K562 treated with DMSO at 1 percent for 24 hours (cell line): ENCODE measurements around the gene PPP2R5D. TPM values are rescaled to one million over a fixed set of nuclear protein-coding genes. Genes with fewer than 3 reads are reported as not detected.

Experiments used
- total RNA-seq: library from RNA; unstranded; fragments of 300-600 nt; gene quantifications from 2 replicates; pipeline ENCODE4 v1.2.3, GENCODE V29; 2022; ENCODE audit warnings: low read depth; ENCODE audit not compliant: insufficient read depth

The PPP2R5D gene
- total RNA-seq: 59.4 and 61.1 TPM in 2 replicates

DNA sequence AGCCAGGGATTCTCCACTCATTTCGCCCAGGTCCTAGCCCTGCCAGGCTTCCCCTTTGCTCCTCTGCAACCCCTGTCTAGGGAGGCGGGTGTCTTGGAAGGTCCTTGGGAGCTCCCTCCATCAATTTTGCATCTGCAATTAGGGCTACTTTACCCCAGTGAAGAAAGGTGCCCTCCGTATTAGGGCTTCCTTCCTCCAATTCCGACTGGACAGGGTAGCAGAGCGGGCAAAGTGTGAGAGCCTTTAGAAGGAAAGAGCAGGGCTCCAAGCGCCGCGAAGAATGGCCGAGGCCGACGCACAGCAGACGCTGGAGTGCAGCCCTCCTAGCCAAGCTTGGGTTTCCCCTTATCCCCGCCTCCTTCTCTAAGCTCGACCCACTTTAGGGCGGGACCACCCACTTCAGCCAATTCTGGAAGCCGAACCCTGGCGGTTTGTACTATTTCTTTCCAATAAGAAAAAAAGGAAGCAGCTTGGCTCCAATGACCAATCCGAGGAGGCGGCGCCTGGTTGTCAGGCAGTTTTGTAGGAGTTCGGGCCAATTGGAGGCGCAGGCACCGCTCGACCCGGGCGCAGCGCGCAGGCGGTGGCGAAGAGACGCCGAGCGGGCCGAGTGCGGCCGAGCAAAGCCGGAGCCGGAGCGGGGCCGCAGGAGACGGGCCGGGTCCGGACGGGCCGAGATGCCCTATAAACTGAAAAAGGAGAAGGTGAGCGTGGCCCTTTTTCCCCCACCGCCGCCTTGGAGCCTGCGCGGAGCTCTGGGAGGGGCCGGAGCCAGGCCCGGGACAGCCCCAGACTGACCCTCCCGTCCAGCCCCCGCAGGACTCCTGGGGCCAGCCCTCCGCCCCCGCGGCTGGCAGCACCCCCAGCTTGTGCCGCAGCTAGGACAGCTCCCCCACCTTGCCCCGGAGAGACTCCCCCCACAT lies at the start of gene PPP2R5D:
Gene PPP2R5D, plus strand, starts transcription at position 570 of the 923 bp plus-strand sequence. Its CDS starts 108 bp downstream, at position 678.

GRCh38 chr6:42960243-42961019 lies 23.9 kb upstream of the PPP2R5D start, which contains the start of gene GNMT:
Gene GNMT, plus strand, starts transcription at chr6:42960754. Its CDS starts 14 bp downstream, at chr6:42960768.

GRCh38 chr6:42978839-42979522 lies 5.4 kb upstream of the PPP2R5D start, which contains the start of gene PEX6:
Gene PEX6, minus strand, starts transcription at chr6:42979181. Its CDS starts 31 bp downstream, at chr6:42979150.

DNA sequence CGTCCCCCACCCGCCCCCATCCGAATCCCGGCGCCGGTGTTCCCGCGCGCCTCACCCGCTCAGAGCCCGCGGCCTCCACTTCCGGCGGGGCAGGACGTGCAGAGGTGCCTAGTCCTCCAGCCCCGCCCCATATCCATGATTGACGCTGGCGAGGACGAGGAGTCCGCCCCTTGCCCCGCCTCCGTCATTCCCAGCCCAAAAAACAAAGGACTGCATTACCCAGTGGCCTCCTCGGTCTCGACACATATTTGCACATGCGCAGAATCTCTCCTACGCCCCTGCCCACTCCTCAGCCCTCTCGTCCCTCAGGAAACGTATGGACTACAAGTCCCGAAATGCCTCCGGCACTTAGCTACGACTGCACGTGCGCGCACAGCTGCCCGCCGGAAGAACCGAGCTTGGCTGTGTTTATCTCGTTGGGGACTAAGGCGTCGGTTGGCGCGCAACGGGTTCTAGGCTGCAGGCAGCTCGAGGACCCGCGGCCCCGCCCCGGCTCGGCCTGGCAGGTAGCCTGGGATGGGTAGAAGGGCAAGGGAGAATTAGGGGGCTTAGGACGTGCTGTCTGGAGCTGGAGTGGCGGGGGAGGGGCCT lies 29.6 kb downstream of the PPP2R5D start, which contains the start of the genes KLHDC3 and MEA1:
Gene KLHDC3, plus strand, starts transcription at position 407 of the 591 bp plus-strand sequence. CDS start 2,944 bp downstream, outside the sequence.
Gene MEA1, minus strand, starts transcription at position 104 of the 591 bp plus-strand sequence. CDS start 133 bp downstream, outside the sequence.

DNA sequence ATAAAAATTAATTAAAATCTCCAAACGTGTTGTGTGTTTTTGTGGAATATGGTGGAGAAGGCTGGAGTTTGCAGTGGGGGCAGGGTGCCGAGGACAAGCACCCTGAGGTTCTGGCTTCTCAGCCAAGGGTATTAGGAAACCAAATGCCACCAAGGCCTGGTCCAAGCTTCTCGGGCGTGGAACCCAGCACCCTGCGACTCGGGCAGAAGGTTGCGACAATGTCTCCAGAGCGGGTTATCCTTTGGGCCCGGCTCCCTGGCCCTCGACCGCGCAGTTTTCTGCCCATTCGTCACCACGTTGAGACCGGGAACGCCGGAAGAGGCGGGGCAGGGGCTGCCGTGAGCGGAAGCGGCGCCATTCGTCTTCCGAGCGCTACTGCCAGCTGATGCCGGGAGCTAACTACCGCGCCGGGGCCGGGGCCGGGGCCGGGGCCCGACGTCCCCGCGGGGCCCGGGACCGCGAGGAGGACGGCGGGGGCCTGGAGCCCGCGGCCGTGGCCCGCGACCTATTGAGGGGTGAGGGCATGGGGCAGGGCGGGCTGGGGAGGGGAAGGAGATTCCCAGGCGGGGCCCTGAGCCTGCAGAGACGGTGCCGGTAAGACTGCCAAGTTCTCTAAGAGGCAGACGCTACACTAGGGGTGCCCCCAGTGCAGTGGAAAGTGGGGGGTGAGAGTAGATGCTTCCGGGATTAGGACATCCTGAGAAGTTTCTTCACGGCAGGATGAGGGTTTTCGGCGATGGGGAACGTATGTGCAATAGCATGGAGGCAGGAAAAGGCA lies 37.1 kb downstream of the PPP2R5D start, which contains the start of gene RRP36:
Gene RRP36, plus strand, starts transcription at position 354 of the 778 bp plus-strand sequence. Its CDS starts 32 bp downstream, at position 386.

GRCh38 chr6:43053545-43054205 lies 69.3 kb downstream of the PPP2R5D start, which contains the start of gene CUL7:
Gene CUL7, minus strand, starts transcription at chr6:43053851. Its CDS starts 1,063 bp downstream, at chr6:43052788.

GRCh38 chr6:43059168-43060033 lies 75.0 kb downstream of the PPP2R5D start, which contains the start of the genes KLC4 and MRPL2:
Gene KLC4, plus strand, starts transcription at chr6:43059631. Its CDS starts 1,705 bp downstream, at chr6:43061336.
Gene MRPL2, minus strand, starts transcription at chr6:43059434. Its CDS starts 53 bp downstream, at chr6:43059381.

Other genes with a start within 250 kb of the PPP2R5D start
- gene TBCC, start 238.5 kb upstream of the PPP2R5D start, total RNA-seq: 53.8 and 56.4 TPM in 2 replicates
- gene BICRAL, start 202.5 kb upstream of the PPP2R5D start, total RNA-seq: 5.7 and 6.3 TPM in 2 replicates
- gene RPL7L1, start 105.0 kb upstream of the PPP2R5D start, total RNA-seq: 85.4 and 87.5 TPM in 2 replicates
- not detected in 2 replicates for gene PTCRA, start 68.5 kb upstream of the PPP2R5D start, total RNA-seq
- gene CNPY3, start 55.1 kb upstream of the PPP2R5D start, total RNA-seq: 33.9 and 34.0 TPM in 2 replicates
- not detected in 2 replicates for gene GNMT, start 23.8 kb upstream of the PPP2R5D start, total RNA-seq
- 65.7 and 67.2 TPM in 2 replicates for gene PEX6, start 5.4 kb upstream of the PPP2R5D start, total RNA-seq
- gene MEA1, start 29.4 kb downstream of the PPP2R5D start, total RNA-seq: 111 and 113 TPM in 2 replicates
- 218 and 222 TPM in 2 replicates for gene KLHDC3, start 29.7 kb downstream of the PPP2R5D start, total RNA-seq
- gene RRP36, start 37.1 kb downstream of the PPP2R5D start, total RNA-seq: 101 and 112 TPM in 2 replicates
- 47.9 and 48.5 TPM in 2 replicates for gene CUL7, start 69.3 kb downstream of the PPP2R5D start, total RNA-seq
- 128 and 144 TPM in 2 replicates for gene MRPL2, start 74.9 kb downstream of the PPP2R5D start, total RNA-seq
- gene KLC4, start 75.1 kb downstream of the PPP2R5D start, total RNA-seq: 38.1 and 46.4 TPM in 2 replicates
- 15.6 TPM in 2 replicates for gene PTK7, start 91.7 kb downstream of the PPP2R5D start, total RNA-seq
- 39.2 and 40.6 TPM in 2 replicates for gene SRF, start 186.7 kb downstream of the PPP2R5D start, total RNA-seq
- gene CUL9, start 197.6 kb downstream of the PPP2R5D start, total RNA-seq: 21.6 and 25.5 TPM in 2 replicates
- 221 and 250 TPM in 2 replicates for gene DNPH1, start 244.9 kb downstream of the PPP2R5D start, total RNA-seq